Measurements from ENCODE around the gene CCDC148.

The CCDC148 gene

GRCh38 chr2:158456309-158457066 lies at the start of gene CCDC148, which contains the start of gene PKP4:
TSS of gene CCDC148 (minus strand) at chr2:158456753. CDS start at chr2:158456439, 314 bp downstream.
TSS of gene PKP4 (plus strand) at chr2:158456952. CDS start at chr2:158533185, 76,233 bp downstream.
- DNase-seq = peak; percentile 93

- no peak for DNase-seq
These were observed 48.9 kb upstream of the CCDC148 start for GRCh38 chr2:158505448-158505934.

- DNase-seq = no peak
These were observed 47.5 kb upstream of the CCDC148 start for GRCh38 chr2:158504088-158504487.

- DNase-seq = no peak
These were observed 46.4 kb upstream of the CCDC148 start for GRCh38 chr2:158502974-158503373.

GRCh38 chr2:158501301-158501700 lies 44.7 kb upstream of the CCDC148 start:
- no peak for DNase-seq

GRCh38 chr2:158500333-158500732 lies 43.8 kb upstream of the CCDC148 start:
- no peak for DNase-seq

- DNase-seq = no peak
These were observed 42.8 kb upstream of the CCDC148 start for GRCh38 chr2:158499383-158499782.

- DNase-seq = no peak
These were observed 42.2 kb upstream of the CCDC148 start for GRCh38 chr2:158498749-158499136.

- no peak for DNase-seq
These were observed 41.6 kb upstream of the CCDC148 start for GRCh38 chr2:158498043-158498748.

GRCh38 chr2:158497486-158497885 lies 40.9 kb upstream of the CCDC148 start:
- DNase-seq = peak; percentile 15

GRCh38 chr2:158496986-158497385 lies 40.4 kb upstream of the CCDC148 start:
- no peak for DNase-seq

GRCh38 chr2:158495175-158495574 lies 38.6 kb upstream of the CCDC148 start:
- no peak for DNase-seq

GRCh38 chr2:158493458-158493857 lies 36.9 kb upstream of the CCDC148 start:
- DNase-seq = no peak

GRCh38 chr2:158491072-158491471 lies 34.5 kb upstream of the CCDC148 start:
- no peak for DNase-seq

GRCh38 chr2:158489366-158490112 lies 33.0 kb upstream of the CCDC148 start:
- no peak for DNase-seq

GRCh38 chr2:158488442-158489216 lies 32.1 kb upstream of the CCDC148 start:
- peak; percentile 13 for DNase-seq

GRCh38 chr2:158487419-158487818 lies 30.9 kb upstream of the CCDC148 start:
- no peak for DNase-seq

GRCh38 chr2:158486970-158487325 lies 30.4 kb upstream of the CCDC148 start:
- peak; percentile 26 for DNase-seq

- peak; percentile 26 for DNase-seq
These were observed 29.8 kb upstream of the CCDC148 start for GRCh38 chr2:158486150-158486969.

- DNase-seq = no peak
These were observed 28.5 kb upstream of the CCDC148 start for GRCh38 chr2:158484892-158485556.

GRCh38 chr2:158482594-158482993 lies 26.0 kb upstream of the CCDC148 start:
- no peak for DNase-seq
